NCI-H526 (cell line): ENCODE data around the gene MACROD2.

Experiments
- DNase-seq, 2 experiments: peaks; one replicate each; lab custom pipeline; 2025; lab: John Stamatoyannopoulos, UW

Gene MACROD2

GRCh38 chr20:15814911-15815310, 1819.6 kb downstream of the MACROD2 start:
- DNase-seq, result no peak

- no peak for DNase-seq
Observed at GRCh38 chr20:15817351-15817750, 1822.0 kb downstream of the MACROD2 start.

DNA sequence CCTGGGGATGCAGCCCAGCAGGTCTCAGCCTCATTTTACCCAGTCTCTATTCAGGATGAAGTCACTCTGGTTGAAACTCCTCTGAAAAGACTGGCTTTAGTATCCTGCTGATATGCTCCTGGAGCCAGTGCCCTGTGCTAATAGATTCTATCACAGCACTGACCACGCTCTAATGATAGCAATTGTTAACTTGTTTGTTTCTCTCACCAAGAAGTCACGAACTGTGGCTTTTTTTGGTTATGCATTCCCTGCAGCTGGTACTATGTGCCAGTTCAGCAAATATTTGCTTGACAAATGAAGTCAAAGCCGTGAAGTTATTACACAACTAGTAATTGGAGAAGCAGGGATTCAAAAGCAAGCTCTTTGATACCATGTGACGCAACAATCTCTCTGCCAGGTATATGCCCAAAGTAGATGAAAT, 1823.3 kb downstream of the MACROD2 start:
- DNase-seq, result peak; percentile 17 to 27

DNA sequence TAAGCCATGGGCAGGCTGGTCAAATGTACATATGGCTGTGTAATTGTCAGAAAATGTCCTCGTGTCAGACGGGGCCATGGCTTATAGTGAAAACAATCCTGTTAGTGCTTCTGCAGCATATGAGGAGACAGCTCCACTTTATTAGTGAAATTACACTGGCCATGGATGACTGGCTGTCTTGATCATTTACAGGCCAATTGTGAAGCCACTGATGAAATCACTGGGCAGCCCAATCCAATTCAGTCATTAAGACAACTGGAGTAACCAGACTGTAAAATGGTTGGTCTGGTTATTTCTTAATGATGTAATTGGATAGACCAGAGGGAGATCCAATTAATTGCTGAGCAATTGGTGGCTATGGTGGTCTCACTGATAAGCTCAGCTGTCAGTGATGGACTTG, 1828.4 kb downstream of the MACROD2 start:
- DNase-seq, result no peak

DNA sequence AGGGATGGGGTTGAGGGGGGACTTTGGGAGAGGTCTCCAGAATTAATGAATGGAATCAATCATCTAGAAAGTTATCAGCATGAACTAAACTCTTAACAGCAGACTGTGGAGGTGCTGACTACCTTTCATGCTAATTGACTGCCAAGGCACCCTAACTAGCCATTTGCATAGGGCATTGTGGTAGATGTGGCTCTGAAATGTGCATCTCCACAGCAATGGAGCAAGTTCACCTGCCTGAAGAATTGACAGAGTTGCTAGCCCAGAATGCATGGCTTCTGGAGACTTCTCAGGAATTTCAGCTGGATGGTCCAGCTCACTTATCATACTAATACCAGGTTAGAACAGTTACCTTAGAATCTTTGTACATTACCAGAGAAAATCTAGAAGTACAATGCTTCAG, 1832.3 kb downstream of the MACROD2 start:
- DNase-seq, result peak in 1 of 2 experiments; percentile 44

GRCh38 chr20:15831201-15831600, 1835.9 kb downstream of the MACROD2 start:
- DNase-seq, result no peak

DNA sequence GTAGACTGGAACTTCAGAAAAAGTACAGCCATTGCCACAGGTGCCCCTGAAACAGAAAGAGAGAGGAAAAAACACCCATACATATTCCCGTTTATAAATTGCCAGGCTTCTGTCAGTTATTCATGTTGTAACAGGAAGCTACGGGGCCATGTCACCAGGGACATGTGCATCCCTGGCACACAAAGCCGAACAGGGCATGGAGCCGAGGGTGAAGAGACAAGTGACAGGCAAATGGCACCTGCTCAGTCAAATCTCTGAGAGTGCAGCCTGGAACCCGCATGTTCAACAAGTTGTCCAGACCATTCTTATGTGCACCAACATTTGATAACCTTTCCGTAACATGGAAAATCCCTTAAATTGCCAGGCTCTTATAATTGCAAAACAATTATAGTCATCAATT, 1837.2 kb downstream of the MACROD2 start:
- no peak for DNase-seq

DNA sequence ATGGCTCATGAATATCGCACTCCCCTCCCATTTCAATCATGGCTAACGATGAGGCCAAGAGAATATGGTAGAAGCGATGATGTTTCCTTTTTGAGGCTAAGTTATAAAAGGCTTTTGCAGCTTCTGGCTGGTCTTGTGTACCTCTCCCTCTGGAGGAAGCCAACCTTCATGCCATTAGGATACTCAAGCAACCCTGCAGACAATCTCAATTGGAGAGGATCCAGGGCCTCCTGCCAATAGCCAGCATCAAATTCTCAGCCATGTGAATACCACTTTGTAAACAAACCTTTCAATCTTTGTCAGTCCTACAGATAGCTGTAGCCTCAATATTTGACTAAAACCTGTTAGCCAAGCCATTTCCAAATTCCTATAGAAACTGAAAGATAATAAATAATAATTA, 1839.5 kb downstream of the MACROD2 start:
- no peak for DNase-seq

- no peak for DNase-seq
Observed at GRCh38 chr20:15835811-15836210, 1840.5 kb downstream of the MACROD2 start.

DNA sequence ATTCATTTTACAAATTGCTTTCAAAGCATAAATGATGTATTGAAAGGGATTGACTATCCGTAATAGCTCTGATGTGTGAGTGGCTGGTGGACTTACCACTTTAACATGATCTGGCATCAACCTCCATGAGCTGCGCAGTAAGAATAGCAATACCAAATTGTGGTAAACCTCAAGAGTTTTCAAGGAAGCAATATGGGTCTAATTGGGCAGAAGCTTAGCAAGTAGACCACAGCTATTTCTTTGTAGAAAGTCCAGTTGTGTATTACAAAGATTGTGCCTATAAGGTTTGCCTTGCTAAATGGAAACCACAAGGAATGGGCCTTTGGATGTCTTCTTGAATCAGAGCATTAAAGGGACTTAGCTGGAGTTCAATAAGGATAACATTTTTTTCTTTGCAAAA, 1841.3 kb downstream of the MACROD2 start:
- DNase-seq, result no peak

- DNase-seq, result no peak
Observed at GRCh38 chr20:15837563-15837962, 1842.2 kb downstream of the MACROD2 start.

GRCh38 chr20:15838466-15838865, 1843.2 kb downstream of the MACROD2 start:
- no peak for DNase-seq

DNA sequence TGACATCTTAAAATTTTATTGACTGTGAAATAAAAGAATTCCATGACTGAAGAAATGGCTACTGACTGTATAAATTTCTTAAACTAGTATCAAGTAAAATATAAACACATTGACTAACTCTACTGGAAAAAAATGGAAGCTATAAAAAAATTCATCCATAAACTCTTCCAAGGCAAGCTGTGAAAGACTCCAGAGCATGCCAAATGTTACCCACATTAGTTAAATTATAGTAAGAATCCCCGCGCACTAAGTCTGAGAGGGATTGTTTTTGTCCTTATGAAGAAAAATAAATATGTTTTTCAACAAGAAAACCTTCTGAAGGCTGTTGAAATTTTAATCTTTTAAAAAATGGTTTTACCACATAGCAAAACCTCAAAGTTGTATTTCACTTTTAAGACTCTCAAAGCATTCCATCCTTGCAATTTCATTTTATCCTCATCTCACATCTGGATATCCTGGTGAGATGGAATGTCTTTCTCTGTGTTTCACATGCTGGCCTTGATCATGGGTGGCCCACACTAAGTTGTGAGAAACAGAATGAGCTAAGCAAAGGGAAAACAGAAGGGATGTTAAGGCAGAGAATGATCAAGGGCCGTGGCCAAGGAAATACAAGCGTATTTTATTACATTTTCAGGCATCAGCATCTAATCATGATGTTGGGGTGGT, 1845.5 kb downstream of the MACROD2 start:
- no peak for DNase-seq

- DNase-seq, result peak in 1 of 2 experiments; percentile 6
Observed at GRCh38 chr20:15842872-15843271, 1847.6 kb downstream of the MACROD2 start.

GRCh38 chr20:15843777-15844176, 1848.5 kb downstream of the MACROD2 start:
- DNase-seq, result no peak

DNA sequence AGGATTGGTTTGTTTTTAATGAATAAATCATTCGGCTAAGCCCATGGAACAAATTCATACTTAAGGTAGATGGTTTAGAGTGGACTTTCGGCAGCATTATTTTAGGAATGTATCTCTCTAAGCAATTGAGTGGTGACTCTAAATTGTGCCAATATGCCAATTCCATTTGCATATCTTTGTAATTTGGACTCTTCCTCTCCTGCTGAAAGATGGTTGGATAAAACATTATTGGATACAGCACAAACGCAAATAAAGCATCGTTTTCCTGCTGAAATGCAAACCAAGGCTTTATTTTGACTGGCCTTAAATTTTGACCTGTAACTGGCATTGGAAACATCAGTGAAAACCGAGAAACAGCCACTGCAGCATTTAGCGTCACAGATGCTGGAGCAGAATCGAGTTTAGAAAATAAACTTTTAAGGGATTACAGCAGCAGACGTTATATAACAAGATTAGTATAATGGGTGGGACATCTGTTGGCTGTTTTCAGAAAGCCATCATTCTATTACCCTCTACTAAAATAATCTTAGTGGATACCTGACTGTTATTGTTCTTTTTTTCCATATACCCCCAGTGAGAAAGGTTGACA, 1852.0 kb downstream of the MACROD2 start:
- no peak for DNase-seq

DNA sequence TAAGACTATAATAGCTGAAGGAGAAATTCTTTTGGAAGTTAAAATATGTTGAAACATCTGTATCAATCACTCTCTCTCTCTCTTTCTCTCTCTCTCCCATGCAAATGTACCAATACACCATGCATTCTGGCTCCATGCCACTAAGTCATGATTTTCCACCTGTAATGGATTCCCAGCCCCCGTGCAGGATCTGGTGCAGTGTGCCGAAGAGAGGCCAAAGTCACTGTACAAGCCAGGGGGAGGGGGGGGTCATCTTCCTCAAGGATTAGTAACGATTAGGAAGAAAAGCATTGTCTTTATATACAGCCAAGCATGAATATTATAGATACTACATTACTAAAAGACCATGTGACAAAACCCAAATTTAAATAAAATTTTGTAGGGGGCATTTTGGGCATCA, 1852.8 kb downstream of the MACROD2 start:
- DNase-seq, result no peak

DNA sequence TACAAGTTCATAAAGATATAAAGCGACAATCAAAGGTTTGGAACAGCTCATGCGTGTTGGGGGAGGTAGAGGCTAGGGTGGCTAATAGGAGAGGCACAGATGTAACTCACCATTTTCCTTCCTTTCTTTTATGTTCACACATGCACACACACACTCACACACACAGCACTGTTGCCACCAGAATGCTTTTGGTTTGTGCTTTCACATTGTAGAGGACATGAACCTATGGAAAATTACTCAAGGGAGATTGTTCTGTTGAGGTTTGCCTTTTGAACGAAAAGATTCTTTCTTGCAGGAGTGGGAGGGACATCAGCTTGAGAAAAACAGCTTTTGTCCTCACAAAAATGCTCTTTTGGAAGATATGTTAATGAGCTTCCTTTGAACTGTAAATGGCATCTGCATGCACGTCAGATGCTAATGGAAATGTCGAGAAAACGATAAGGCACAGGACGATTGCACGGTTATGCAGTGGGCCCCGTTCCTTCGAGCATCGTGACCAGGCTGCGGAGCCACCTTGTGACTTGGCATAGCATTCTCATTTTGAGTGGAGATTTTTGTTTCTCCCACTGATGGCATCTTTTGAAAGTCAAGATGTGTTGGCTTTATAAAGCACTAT, 1853.8 kb downstream of the MACROD2 start:
- no peak for DNase-seq

DNA sequence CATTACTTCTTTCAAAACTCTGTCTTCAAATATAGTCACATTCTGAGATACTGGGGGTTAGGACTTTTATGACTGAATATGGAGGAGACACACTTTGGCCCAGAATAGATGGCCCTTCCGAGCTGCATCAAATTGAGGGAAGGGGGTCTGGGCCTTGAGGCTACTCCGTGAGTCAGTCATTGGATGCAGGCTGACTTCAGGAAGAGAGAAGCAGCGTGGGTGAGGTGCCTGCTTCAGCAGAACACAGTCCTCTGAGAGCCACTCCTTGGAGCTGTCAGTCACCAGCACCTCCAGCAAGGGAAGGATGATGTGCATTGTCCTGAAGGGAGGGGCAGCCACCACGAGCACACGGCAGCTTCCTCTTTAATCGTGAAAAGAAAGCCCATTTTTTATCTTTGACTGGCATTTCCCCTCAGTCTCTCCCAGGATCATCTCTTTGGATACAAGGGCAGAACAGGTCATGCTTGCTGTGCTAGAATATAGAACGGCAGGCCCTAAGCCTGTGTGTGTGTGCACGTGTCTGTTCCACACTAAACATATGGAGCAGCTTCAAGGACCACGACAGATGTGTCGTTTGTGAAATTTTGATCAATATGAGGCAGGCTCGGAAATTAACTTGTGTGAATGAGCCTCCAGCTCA, 1856.4 kb downstream of the MACROD2 start:
- no peak for DNase-seq

GRCh38 chr20:15854911-15855310, 1859.6 kb downstream of the MACROD2 start:
- peak; percentile 51 to 83 for DNase-seq

DNA sequence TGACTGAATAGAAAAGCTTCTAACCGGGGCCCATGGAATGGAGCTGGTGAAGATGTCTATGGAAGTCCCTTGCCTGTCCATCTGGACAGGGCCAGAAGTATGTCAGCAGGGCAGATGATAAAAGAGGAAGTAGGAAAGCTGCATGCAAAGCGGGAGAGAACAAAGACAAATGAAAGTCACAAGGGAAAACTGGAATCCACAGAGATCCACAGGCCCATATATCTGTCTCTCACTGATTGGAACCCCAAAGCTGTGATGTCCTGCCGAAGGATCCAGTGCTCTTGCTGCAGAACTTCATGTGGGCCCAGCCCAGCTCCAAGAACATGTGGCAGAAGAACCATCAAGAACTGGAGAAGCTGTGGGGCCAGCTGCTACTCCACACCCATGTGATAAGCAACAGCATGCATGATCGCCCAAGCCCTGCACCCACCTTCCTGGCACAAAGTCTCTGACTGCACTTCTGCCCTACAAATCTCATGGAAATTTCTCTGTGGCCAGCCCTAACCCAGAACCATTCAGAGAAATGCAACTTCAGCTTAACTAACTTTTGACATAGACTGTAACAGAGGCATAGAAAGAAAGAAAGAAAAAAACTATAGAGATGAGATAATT, 1862.0 kb downstream of the MACROD2 start:
- peak; percentile 26 to 42 for DNase-seq

- DNase-seq, result no peak
Observed at GRCh38 chr20:15859061-15859460, 1863.7 kb downstream of the MACROD2 start.

DNA sequence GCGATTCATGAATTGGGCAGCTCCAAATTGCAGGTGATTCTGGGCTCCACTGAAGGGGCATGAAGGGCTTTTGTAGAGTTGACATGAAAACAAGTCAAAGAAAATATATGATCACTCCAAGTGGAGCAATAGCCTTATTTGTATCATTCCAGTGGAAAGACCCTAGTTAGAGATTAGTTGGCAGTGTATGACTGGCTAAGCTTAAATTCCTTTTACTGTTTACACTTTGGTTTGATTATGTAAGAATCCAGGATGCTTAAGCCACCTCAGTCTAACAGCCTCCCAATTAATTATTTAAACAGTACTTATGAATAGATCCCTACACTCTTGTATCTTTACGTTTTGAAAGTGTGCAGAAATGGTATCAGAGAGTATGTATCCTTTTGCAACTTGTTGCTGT, 1865.5 kb downstream of the MACROD2 start:
- DNase-seq, result no peak
